ENCODE measurements around the gene PPL. TPM values are rescaled to one million over a fixed set of nuclear protein-coding genes. Genes with fewer than 3 reads are reported as not detected.

Gene PPL
- total and polyA plus RNA-seq, 2 of the 8 experiments (the other 6 are each of a cell fraction or from before 2014, with no cell fraction given): 11.3 to 29.5 TPM

DNA sequence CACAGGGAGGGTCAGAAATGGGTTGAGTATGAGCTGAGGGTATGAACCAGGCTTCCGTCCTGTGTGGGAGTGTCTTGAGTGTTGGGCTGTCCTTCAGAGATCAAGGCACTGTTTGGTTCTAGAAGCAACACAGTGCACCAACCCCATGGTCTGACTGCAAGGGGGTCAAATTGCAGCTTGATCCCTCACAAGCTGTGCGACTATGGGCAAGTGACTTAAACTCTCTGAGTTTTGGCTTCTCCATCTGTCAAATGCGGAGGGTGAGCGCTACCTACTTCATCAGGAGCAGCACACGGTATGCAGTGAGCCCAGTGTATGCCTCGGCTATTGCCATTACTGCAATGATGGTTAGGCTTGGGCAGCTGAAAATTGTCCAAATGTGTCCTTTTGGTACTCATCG, 42.2 kb upstream of the PPL start:
- H3K27me3 ChIP-seq (replicated peaks in 1 of 4; ENCODE audit: control insufficient read depth in 3 of 4, extremely low read depth in 1 of 4, insufficient read depth in 3 of 4, low read length in 3 of 4): no peaks in the 10 kb centered on the region
- H3K9ac ChIP-seq (replicated peaks in 1 of 4; ENCODE audit: extremely low read depth in 1 of 4, low read depth in 3 of 4, low read length in 3 of 4): no peak overlapping the region
- H3K36me3 ChIP-seq (ENCODE audit: control insufficient read depth in 2 of 4, insufficient read depth in 4 of 4, low read length in 3 of 4): no peaks in the 10 kb centered on the region
- WGBS, 2 experiments (ENCODE audit: extremely low coverage in 1 of 2, insufficient coverage in 1 of 2, insufficient read length in 1 of 2, insufficient replicate concordance in 2 of 2, low coverage in 1 of 2, low lambda C conversion rate in 2 of 2, missing lambda C conversion rate in 1 of 2): 83% methylated on average over 7 of the region's 7 CpGs; no CpG with 5 or more reads in 1 of the 2 experiments
- FAIRE-seq (no peak), DNase-seq (ENCODE audit: low read depth in 1 of 2, low spot score in 2 of 2) (no peak)
- no peak overlapping the region for H2BK120ac ChIP-seq (replicated peaks; ENCODE audit: low read depth, low read length)
- H3K56ac ChIP-seq (replicated peaks; ENCODE audit: insufficient read length, low read depth, low read length): no peak overlapping the region
- no peak overlapping the region for H4K5ac ChIP-seq (ENCODE audit: insufficient read length, low read depth, low read length)
- TF ChIP-seq TAF7 (optimal IDR thresholded peaks at IDR 0.05; ENCODE audit: borderline replicate concordance, low read depth, low read length) (no peak), JUND (IDR thresholded peaks at IDR 0.05; ENCODE audit: low read length) (no peak), EP300 (IDR thresholded peaks at IDR 0.05; ENCODE audit: borderline replicate concordance in 1 of 2, low read depth in 2 of 2, low read length in 2 of 2) (no peak), SIX5 (IDR thresholded peaks at IDR 0.05; ENCODE audit: low read depth, low read length) (no peak), SIRT6 (IDR thresholded peaks at IDR 0.05; ENCODE audit: low read length) (no peak), TAF1 (IDR thresholded peaks at IDR 0.05; ENCODE audit: low read depth, low read length) (no peak), TEAD4 (IDR thresholded peaks at IDR 0.05; ENCODE audit: low read depth, low read length) (no peak), KDM1A (IDR thresholded peaks at IDR 0.05; ENCODE audit: borderline replicate concordance, low read length) (no peak), PHF8 (conservative IDR thresholded peaks at IDR 0.05; ENCODE audit: low read depth, low read length) (no peak)
- no peaks in the 10 kb centered on the region for H3K23me2 ChIP-seq (ENCODE audit: low read depth, low read length)
- no peak overlapping the region for H3K14ac ChIP-seq (ENCODE audit: insufficient read length)
- no peak overlapping the region for H2BK20ac ChIP-seq (ENCODE audit: low read length)
- peaks cover 0 to 5% (median 4%) of the 10 kb centered on the region in 4 experiments; a peak in 5 of 7 replicates for H3K4me1 ChIP-seq (replicated peaks in 1 of 4; ENCODE audit: control insufficient read depth in 3 of 4, insufficient read depth in 4 of 4, low read length in 3 of 4)
- H4K20me1 ChIP-seq (replicated peaks in 1 of 2; ENCODE audit: control insufficient read depth in 1 of 2, insufficient read depth in 2 of 2, low read length in 2 of 2): no peaks in the 10 kb centered on the region
- H3K4me3 ChIP-seq (ENCODE audit: extremely low read depth in 1 of 4, insufficient read depth in 2 of 4, low read depth in 3 of 4, low read length in 4 of 4): no peak overlapping the region
- H3K79me2 ChIP-seq (ENCODE audit: control insufficient read depth in 1 of 2, insufficient read depth in 2 of 2, low read length in 2 of 2): no peaks in the 10 kb centered on the region
- H3K9me3 ChIP-seq (ENCODE audit: insufficient read depth in 2 of 2, low read depth in 1 of 2, low read length in 1 of 2): no peaks in the 10 kb centered on the region
- H2BK12ac ChIP-seq (ENCODE audit: low read depth, low read length): no peak overlapping the region
- POLR2A ChIA-PET (ENCODE audit: partially characterized antibody): interaction anchor here (0.5 kb wide), 1 partner anchor 342 kb away, joined by 3 read pairs; no protein-coding TSS in a partner anchor
- no peak overlapping the region for H3K4ac ChIP-seq (replicated peaks; ENCODE audit: insufficient read length, low read depth, low read length)
- H2BK5ac ChIP-seq (ENCODE audit: low read depth, low read length): no peak overlapping the region
- H3K27ac ChIP-seq (ENCODE audit: low read depth, low read length): no peak overlapping the region
- no peak overlapping the region for H4K91ac ChIP-seq (replicated peaks; ENCODE audit: insufficient read length, low read length)
- no peak overlapping the region for H3K4me2 ChIP-seq (ENCODE audit: insufficient read depth in 1 of 2, low read depth in 2 of 2, low read length in 2 of 2)
- no peak overlapping the region for H2AFZ ChIP-seq (ENCODE audit: low read length)
- H2BK15ac ChIP-seq (ENCODE audit: low read length): 0 out of 2 replicates have a peak overlapping the region, but pooled peaks have one; percentile 46
- H2AK5ac ChIP-seq (ENCODE audit: low read depth, low read length): no peak overlapping the region
- no peak overlapping the region for H3K23ac ChIP-seq (ENCODE audit: insufficient read length)
- no peak overlapping the region for H4K8ac ChIP-seq (ENCODE audit: extremely low read depth, insufficient read depth, low read length)
- CTCF ChIA-PET (ENCODE audit: partially characterized antibody): interaction anchor here (1.1 kb wide), 1 partner anchor 58 kb away, joined by 3 read pairs; no protein-coding TSS in a partner anchor
- no peak overlapping the region for H3K18ac ChIP-seq (ENCODE audit: extremely low read depth, low read length)
- no peaks in the 10 kb centered on the region for H3K79me1 ChIP-seq (ENCODE audit: low read depth, low read length)

All from H1 (cell line).